Endothelial cell of umbilical vein (primary cell): Measurements from ENCODE around the gene IGHMBP2. TPM values are rescaled to one million over a fixed set of nuclear protein-coding genes. Genes with fewer than 3 reads are reported as not detected.

Source experiments
- BruUV-seq: library from RNA; stranded (reverse); fragments of 400-500 nt; replicated peaks from 2 replicates; lab custom pipeline; 2021; lab: Mats Ljungman, UMichigan
- CTCF ChIA-PET: fragments of 300-600, 350-600 bp; sonication (Branson Sonifier 250); formaldehyde crosslinking; loops from one replicate; lab custom pipeline; 2021; ENCODE audit warnings: antibody characterized with exemption, inconsistent platforms; lab: Charles Lee
- POLR2A ChIA-PET: fragments of 300-600, 350-600 bp; sonication (Branson Sonifier 250); formaldehyde crosslinking; loops from one replicate; lab custom pipeline; 2021; ENCODE audit warnings: antibody characterized with exemption, inconsistent platforms; lab: Charles Lee
- DNase-seq: peaks from one replicate; pipeline ENCODE4 v3.0.0-alpha.2; 2011; ENCODE audit warnings: low read depth, low spot score
- FAIRE-seq: peaks from 2 replicates; lab custom pipeline; 2011; peaks lifted over from hg19 to GRCh38; lab: Jason Lieb, UNC
- H2AFZ ChIP-seq: 2 replicates; pipeline ENCODE4 v1.6.0; 2012; ENCODE audit warnings: low read depth, low read length, control low read depth, inconsistent platforms
- H3K27ac ChIP-seq: 2 replicates; pipeline ENCODE4 v1.5.1; 2011; ENCODE audit warnings: low read depth, mild to moderate bottlenecking, control low read depth, low read length, moderate library complexity; ENCODE audit not compliant: insufficient read depth
- H3K27me3 ChIP-seq, 2 experiments: 2 replicates each; pipeline versions ENCODE4 v1.6.0 to v1.6.1; 2011; ENCODE audit warnings: low read length in 2 of 2, mixed read lengths in 1 of 2; ENCODE audit not compliant: control insufficient read depth in 2 of 2, insufficient read depth in 2 of 2
- H3K36me3 ChIP-seq, 2 experiments: 2 replicates in 1 of 2; 3 replicates in 1 of 2; pipeline ENCODE4 v1.5.1; 2011; ENCODE audit warnings: low read length in 2 of 2, mild to moderate bottlenecking in 1 of 2, moderate library complexity in 1 of 2; ENCODE audit not compliant: control insufficient read depth in 2 of 2, insufficient read depth in 2 of 2; ENCODE audit errors: extremely low read depth in 1 of 2
- H3K4me1 ChIP-seq: 3 replicates; pipeline ENCODE4 v1.5.1; 2011; ENCODE audit warnings: mild to moderate bottlenecking, low read length; ENCODE audit not compliant: control insufficient read depth, insufficient read depth; ENCODE audit errors: extremely low read depth
- H3K4me2 ChIP-seq: 2 replicates; pipeline ENCODE4 v1.6.1; 2011; ENCODE audit warnings: low read length, control low read depth, mixed read lengths; ENCODE audit not compliant: insufficient read depth
- H3K4me3 ChIP-seq, 3 experiments: fragments of 200-600 bp in 1 of 3; sonication (generic), shearing (Covaris generic) in 1 of 3; replicated peaks in 1 of 3; 2 replicates each; pipeline ENCODE4 v1.5.1; 2011 to 2016; ENCODE audit warnings: control low read depth in 3 of 3, low read length in 3 of 3, mild to moderate bottlenecking in 2 of 3, inconsistent platforms in 1 of 3, low read depth in 1 of 3, moderate library complexity in 1 of 3; ENCODE audit not compliant: insufficient read depth in 1 of 3
- H3K79me2 ChIP-seq: 2 replicates; pipeline ENCODE4 v1.6.0; 2012; ENCODE audit warnings: low read length, inconsistent platforms; ENCODE audit not compliant: control insufficient read depth, insufficient read depth
- H3K9ac ChIP-seq: replicated peaks from 2 replicates; pipeline ENCODE3; 2011; ENCODE audit warnings: low read length, control low read depth; ENCODE audit not compliant: insufficient read depth; ENCODE audit errors: extremely low read depth
- H3K9me1 ChIP-seq: replicated peaks from 3 replicates; pipeline ENCODE4 v1.6.0; 2011; ENCODE audit warnings: mild to moderate bottlenecking, low read length; ENCODE audit not compliant: control insufficient read depth, insufficient read depth; ENCODE audit errors: extremely low read depth
- H3K9me3 ChIP-seq: replicated peaks from 2 replicates; pipeline ENCODE4 v1.5.1; 2012; ENCODE audit warnings: low read length, inconsistent platforms; ENCODE audit not compliant: control insufficient read depth, insufficient read depth
- H4K20me1 ChIP-seq: replicated peaks from 2 replicates; pipeline ENCODE3; 2011; ENCODE audit warnings: mild to moderate bottlenecking, low read length; ENCODE audit not compliant: control insufficient read depth, insufficient read depth; ENCODE audit errors: extremely low read depth
- EZH2 ChIP-seq: IDR thresholded peaks from 2 replicates; pipeline ENCODE4 v1.6.1; 2012; ENCODE audit warnings: borderline replicate concordance, low read depth, mild to moderate bottlenecking, moderate library complexity, low read length, inconsistent platforms; ENCODE audit not compliant: severe bottlenecking
- FOS ChIP-seq: IDR thresholded peaks from 2 replicates; pipeline ENCODE4 v1.6.1; 2011; ENCODE audit warnings: mild to moderate bottlenecking, low read length, moderate library complexity, borderline replicate concordance; ENCODE audit not compliant: insufficient read depth
- GATA2 ChIP-seq: IDR thresholded peaks from 2 replicates; pipeline ENCODE4 v1.7.0; 2011; ENCODE audit warnings: low read depth, mild to moderate bottlenecking, moderate library complexity, mixed read lengths, low read length; ENCODE audit not compliant: insufficient read length, insufficient read depth
- JUN ChIP-seq: IDR thresholded peaks from 2 replicates; pipeline ENCODE4 v1.6.1; 2011; ENCODE audit warnings: borderline replicate concordance, low read depth; ENCODE audit not compliant: insufficient read length, insufficient read depth
- MYC ChIP-seq: IDR thresholded peaks from one replicate; pipeline ENCODE4 v1.6.1; 2011; ENCODE audit warnings: mild to moderate bottlenecking, low read depth, low read length
- POLR2A ChIP-seq: IDR thresholded peaks from 2 replicates; pipeline ENCODE4 v1.6.1; 2012; ENCODE audit warnings: low read depth, mild to moderate bottlenecking, control low read depth, low read length
- POLR2AphosphoS5 ChIP-seq: IDR thresholded peaks from 2 replicates; pipeline ENCODE4 v1.6.1; 2012; ENCODE audit warnings: low read depth, mild to moderate bottlenecking, control low read depth, low read length, moderate library complexity; ENCODE audit not compliant: insufficient read depth
- dilution Hi-C: fragments of 300-500 bp; cut with MboI; formaldehyde crosslinking; loops from one replicate; pipeline ENCODE4 v1.15.0; 2019; ENCODE audit warnings: low sequenced_read_pairs; ENCODE audit not compliant: extremely low pct_ligation_motif_present
- intact Hi-C: fragments of 100-400 bp; cut with micrococcal nuclease; formaldehyde crosslinking; loops from one replicate; pipeline ENCODE4 v1.10.0; 2022
- polyA plus RNA-seq, 4 experiments: library from polyadenylated mRNA; depleted of rRNA in 3 of 4; stranded (reverse) in 3 of 4; unstranded in 1 of 4; fragments of >200 nt; gene quantifications; 2 replicates each; pipeline versions ENCODE4 v1.2.1 to v1.2.3, GENCODE V29; 2011 to 2012; ENCODE audit warnings: missing spikeins in 1 of 4
- total RNA-seq: library from RNA; stranded (reverse); gene quantifications from 2 replicates; pipeline ENCODE4 v1.2.3, GENCODE V29; 2021
- TF ChIP-seq, protein P1 (sequence below), 2 donors: IDR thresholded peaks; 1 replicate in 1 of 2; 2 replicates in 1 of 2; pipeline ENCODE4 v1.5.1; 2011; ENCODE audit warnings: low read length in 2 of 2, mild to moderate bottlenecking in 2 of 2, moderate library complexity in 2 of 2, control low read depth in 1 of 2, inconsistent platforms in 1 of 2, low read depth in 1 of 2; ENCODE audit not compliant: insufficient read depth in 1 of 2; ENCODE audit errors: extremely low read depth in 1 of 2
- TF ChIP-seq, protein P2 (sequence below): IDR thresholded peaks from 2 replicates; pipeline ENCODE4 v1.6.1; 2011; ENCODE audit not compliant: insufficient read depth, insufficient read length

IGHMBP2 gene
- total and polyA plus RNA-seq, 2 donors (not counting 3 experiments of a cell fraction or from before 2014, with no cell fraction given) = 10.9 to 25.1 TPM

DNA sequence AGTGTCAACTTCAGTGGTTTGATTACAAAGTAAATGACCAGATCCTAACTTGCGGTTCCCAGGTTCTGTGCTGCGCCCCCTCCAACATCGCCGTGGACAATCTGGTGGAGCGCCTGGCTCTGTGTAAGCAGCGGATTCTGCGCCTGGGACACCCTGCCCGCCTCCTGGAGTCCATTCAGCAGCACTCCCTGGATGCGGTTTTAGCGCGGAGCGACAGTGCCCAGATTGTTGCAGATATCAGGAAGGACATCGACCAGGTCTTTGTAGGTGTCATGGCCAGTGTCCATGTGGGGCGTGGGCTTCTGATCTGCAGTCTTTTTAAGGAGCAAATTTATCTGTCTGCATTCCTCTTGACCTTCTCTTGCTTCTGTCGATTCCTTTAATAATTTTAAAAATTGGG, 11.1 kb downstream of the IGHMBP2 start:
- H3K79me2 ChIP-seq = no peaks in the 10 kb centered on the region
- POLR2A ChIA-PET = no interaction called here
- no peaks in the 10 kb centered on the region for H3K4me1 ChIP-seq
- no TSS peak for BruUV-seq
- TF ChIP-seq MYC (no peak), GATA2 (no peak), JUN (no peak)
- TF ChIP-seq, protein P1, sequence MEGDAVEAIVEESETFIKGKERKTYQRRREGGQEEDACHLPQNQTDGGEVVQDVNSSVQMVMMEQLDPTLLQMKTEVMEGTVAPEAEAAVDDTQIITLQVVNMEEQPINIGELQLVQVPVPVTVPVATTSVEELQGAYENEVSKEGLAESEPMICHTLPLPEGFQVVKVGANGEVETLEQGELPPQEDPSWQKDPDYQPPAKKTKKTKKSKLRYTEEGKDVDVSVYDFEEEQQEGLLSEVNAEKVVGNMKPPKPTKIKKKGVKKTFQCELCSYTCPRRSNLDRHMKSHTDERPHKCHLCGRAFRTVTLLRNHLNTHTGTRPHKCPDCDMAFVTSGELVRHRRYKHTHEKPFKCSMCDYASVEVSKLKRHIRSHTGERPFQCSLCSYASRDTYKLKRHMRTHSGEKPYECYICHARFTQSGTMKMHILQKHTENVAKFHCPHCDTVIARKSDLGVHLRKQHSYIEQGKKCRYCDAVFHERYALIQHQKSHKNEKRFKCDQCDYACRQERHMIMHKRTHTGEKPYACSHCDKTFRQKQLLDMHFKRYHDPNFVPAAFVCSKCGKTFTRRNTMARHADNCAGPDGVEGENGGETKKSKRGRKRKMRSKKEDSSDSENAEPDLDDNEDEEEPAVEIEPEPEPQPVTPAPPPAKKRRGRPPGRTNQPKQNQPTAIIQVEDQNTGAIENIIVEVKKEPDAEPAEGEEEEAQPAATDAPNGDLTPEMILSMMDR (IDR thresholded peaks at IDR 0.05; ENCODE audit: extremely low read depth in 1 of 2, insufficient read depth in 1 of 2, low read depth in 1 of 2, low read length in 2 of 2) = no peak
- no peak overlapping the region for H3K9ac ChIP-seq
- H3K4me2 ChIP-seq = no peak overlapping the region
- peaks cover 10 to 47% of the 10 kb centered on the region in 2 experiments for H3K36me3 ChIP-seq
- dilution Hi-C loops = no loop called here
- H3K27me3 ChIP-seq = no peaks in the 10 kb centered on the region
- H3K4me3 ChIP-seq = no peak overlapping the region
- no peaks in the 10 kb centered on the region for H3K9me3 ChIP-seq
- intact Hi-C loops = no loop called here
- FAIRE-seq = no peak
- no peaks in the 10 kb centered on the region for H4K20me1 ChIP-seq
- H3K27ac ChIP-seq = no peak overlapping the region
- no peaks in the 10 kb centered on the region for H3K9me1 ChIP-seq
- CTCF ChIA-PET = no interaction called here
- no peak for DNase-seq
- H2AFZ ChIP-seq = no peak overlapping the region

GRCh38 chr11:68916439-68916838, 12.7 kb downstream of the IGHMBP2 start:
- Histone ChIP-seq H3K4me3 (no peak overlapping the region), H3K27me3 (no peaks in the 10 kb centered on the region), H4K20me1 (no peaks in the 10 kb centered on the region), H3K9me3 (no peaks in the 10 kb centered on the region), H3K9ac (no peak overlapping the region), H2AFZ (no peak overlapping the region), H3K4me2 (no peak overlapping the region), H3K27ac (no peak overlapping the region), H3K9me1 (no peaks in the 10 kb centered on the region), H3K36me3 (peaks cover 6 to 41% of the 10 kb centered on the region in 2 experiments), H3K4me1 (no peaks in the 10 kb centered on the region), H3K79me2 (no peaks in the 10 kb centered on the region)
- dilution Hi-C loops = no loop called here
- FAIRE-seq = no peak
- no peak for DNase-seq
- intact Hi-C loops = no loop called here
- ChIA-PET POLR2A (no interaction called here), CTCF (no interaction called here)
- TF ChIP-seq FOS = no peak
- TF ChIP-seq POLR2A = no peak
- no peak for TF ChIP-seq GATA2
- TF ChIP-seq, protein P2, sequence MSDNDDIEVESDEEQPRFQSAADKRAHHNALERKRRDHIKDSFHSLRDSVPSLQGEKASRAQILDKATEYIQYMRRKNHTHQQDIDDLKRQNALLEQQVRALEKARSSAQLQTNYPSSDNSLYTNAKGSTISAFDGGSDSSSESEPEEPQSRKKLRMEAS = no peak
- no peak for TF ChIP-seq EZH2
- no peak for TF ChIP-seq POLR2AphosphoS5
- no peak for TF ChIP-seq JUN
- no peak for TF ChIP-seq MYC
- TF ChIP-seq, protein P1 (IDR thresholded peaks at IDR 0.05; ENCODE audit: extremely low read depth in 1 of 2, insufficient read depth in 1 of 2, low read depth in 1 of 2, low read length in 2 of 2) = no peak
- no TSS peak for BruUV-seq
